Measurements from ENCODE around the gene ZMYND10. TPM values are rescaled to one million over a fixed set of nuclear protein-coding genes. Genes with fewer than 3 reads are reported as not detected.

ZMYND10 gene
- total and polyA plus RNA-seq, 9 of the 15 experiments (the other 6 are each of a cell fraction or from before 2014, with no cell fraction given) = 0.20 to 2.8 (median 0.70) TPM

GRCh38 chr3:50350527-50351322 is 5.2 kb upstream of the ZMYND10 start, which contains the start of the genes CYB561D2 and NPRL2 (continued):
- TF ChIP-seq ZNF318 (IDR thresholded peaks at IDR 0.05; ENCODE audit: borderline replicate concordance in 1 of 2, low read depth in 1 of 2) (no peak), MIER1 (IDR thresholded peaks at IDR 0.05; ENCODE audit: low read depth) (no peak), TAL1 (IDR thresholded peaks at IDR 0.05) (no peak), ZNF584 (CRISPR knock-in tag; IDR thresholded peaks at IDR 0.05; ENCODE audit: low read depth) (peak; percentile 67; the same call in 1 of the 2 replicates), NR4A1 (CRISPR knock-in tag; IDR thresholded peaks at IDR 0.05) (no peak), NR4A1 (tag; IDR thresholded peaks at IDR 0.05) (no peak), ZNF644 (tag; IDR thresholded peaks at IDR 0.05; ENCODE audit: low read depth) (peak; percentile 93), PRDM10 (IDR thresholded peaks at IDR 0.05; ENCODE audit: partially characterized antibody) (peak; percentile 24), ZNF124 (CRISPR knock-in tag; IDR thresholded peaks at IDR 0.05) (no peak), ZNF3 (CRISPR knock-in tag; IDR thresholded peaks at IDR 0.05) (no peak), ZNF695 (CRISPR knock-in tag; IDR thresholded peaks at IDR 0.05) (no peak)

All from K562 (cell line).